Measurements from ENCODE around the gene NEK9. TPM values are rescaled to one million over a fixed set of nuclear protein-coding genes. Genes with fewer than 3 reads are reported as not detected.
"Not testable (repeated sequence)": the region's sequence is repeated elsewhere in the genome, so short reads cannot be mapped to it uniquely, and the experiment has no call there.

NEK9 gene
- total RNA-seq, 2 experiments from 2014 or later: 45.2 to 58.7 TPM

DNA sequence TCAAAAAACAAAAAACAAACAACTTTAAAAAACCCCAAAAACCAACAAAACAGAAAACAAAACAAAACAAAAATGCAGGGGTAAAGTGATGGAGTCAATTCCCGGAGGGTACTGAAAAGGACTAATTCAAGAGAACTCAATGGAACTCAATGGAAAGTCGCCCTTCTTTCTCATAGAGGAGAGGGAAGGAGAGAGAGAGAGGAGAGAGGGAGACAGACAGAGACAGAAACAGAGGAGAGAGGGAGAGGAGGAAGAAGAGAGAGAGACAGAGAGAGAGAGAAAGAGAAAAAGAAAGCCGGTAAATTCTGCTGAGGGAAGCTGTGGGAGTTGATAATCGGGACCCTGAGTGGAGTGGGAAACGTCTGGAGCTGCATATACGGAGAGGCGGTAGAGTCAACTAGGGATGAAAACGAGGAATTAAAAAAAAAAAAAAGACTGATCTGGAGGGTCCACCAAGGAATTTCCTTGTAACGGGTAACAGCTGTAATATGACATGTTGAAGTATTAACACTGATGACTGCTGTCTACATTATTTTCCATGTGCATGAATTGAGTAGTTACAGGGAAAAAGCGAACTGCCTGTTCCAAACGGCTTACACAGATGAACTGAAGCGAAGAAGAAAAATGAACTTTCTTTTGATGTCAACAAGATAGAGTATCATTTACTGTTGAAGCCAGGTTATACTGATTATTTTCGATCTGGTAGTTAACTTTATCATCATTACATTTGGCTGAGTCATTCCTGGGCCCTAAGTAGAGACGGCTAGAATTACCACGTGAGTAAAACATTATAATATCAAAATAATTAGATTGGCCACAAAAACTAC is 58.3 kb downstream of the NEK9 start:
- ATAC-seq (peak; percentile 3), DNase-seq (no peak)
- Mint-ChIP-seq H3K36me3 (ENCODE audit: low read depth) (peaks cover 2% of the 10 kb centered on the region), H3K4me1 (peaks cover 12% of the 10 kb centered on the region), H3K9me3 (ENCODE audit: low read depth) (no peaks in the 10 kb centered on the region), H3K27ac (no peak overlapping the region), H3K4me3 (no peak overlapping the region), H3K27me3 (no peaks in the 10 kb centered on the region)
- intact Hi-C loops (cut with DNase I, micrococcal nuclease): loop anchor here (2.0 to 10.0 kb wide), 4 partner anchors 58 to 574 kb away; partner anchors contain the start of genes EIF2B2 (in 1 of the 2), ISCA2 (in 1 of the 2), NEK9 (in 1 of the 2) and NPC2 (in 1 of the 2)
- ChIA-PET CTCF (interaction anchor here (1.3 to 1.9 kb wide), 3 partner anchors 9 to 123 kb away, joined by 3 to 9 read pairs (median 3); no protein-coding TSS in a partner anchor), POLR2A (interaction anchor here (0.6 kb wide), 2 partner anchors 56 to 93 kb away, joined by 3 read pairs; no protein-coding TSS in a partner anchor)

DNA sequence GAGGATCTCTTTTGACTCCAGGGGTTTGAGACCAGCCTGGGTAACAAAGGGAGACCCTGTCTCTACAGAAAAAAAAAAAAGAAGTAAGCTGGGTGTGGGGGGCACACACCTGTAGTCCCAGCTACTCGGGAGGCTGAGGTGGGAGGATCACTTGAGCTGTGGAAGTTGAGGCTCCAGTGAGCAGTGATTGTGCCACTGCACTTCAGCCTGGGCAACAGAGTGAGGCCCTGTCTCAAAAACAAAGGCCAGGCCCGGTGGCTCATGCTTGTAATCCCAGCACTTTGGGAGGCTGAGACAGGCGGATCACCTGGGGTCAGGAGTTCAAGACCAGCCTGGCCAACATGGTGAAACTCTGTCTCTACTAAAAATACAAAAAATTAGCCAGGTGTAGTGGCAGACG is 59.1 kb downstream of the NEK9 start:
- ChIA-PET POLR2A (interaction anchor here (0.6 kb wide), 1 partner anchor 57 kb away, joined by 3 read pairs; no protein-coding TSS in a partner anchor), CTCF (interaction anchor here (0.9 kb wide), 1 partner anchor 21 kb away, joined by 3 read pairs; no protein-coding TSS in a partner anchor)
- intact Hi-C loops (cut with DNase I, micrococcal nuclease): loop anchor here (2.0 to 10.0 kb wide), 4 partner anchors 59 to 573 kb away; partner anchors contain the start of genes EIF2B2 (in 1 of the 2), ISCA2 (in 1 of the 2), NEK9 (in 1 of the 2) and NPC2 (in 1 of the 2)
- not testable (repeated sequence) for H3K27ac Mint-ChIP-seq; ATAC-seq; H3K36me3 Mint-ChIP-seq (ENCODE audit: low read depth); H3K4me3 Mint-ChIP-seq; DNase-seq; H3K9me3 Mint-ChIP-seq (ENCODE audit: low read depth); H3K27me3 Mint-ChIP-seq
- peaks cover 12% of the 10 kb centered on the region for H3K4me1 Mint-ChIP-seq

DNA sequence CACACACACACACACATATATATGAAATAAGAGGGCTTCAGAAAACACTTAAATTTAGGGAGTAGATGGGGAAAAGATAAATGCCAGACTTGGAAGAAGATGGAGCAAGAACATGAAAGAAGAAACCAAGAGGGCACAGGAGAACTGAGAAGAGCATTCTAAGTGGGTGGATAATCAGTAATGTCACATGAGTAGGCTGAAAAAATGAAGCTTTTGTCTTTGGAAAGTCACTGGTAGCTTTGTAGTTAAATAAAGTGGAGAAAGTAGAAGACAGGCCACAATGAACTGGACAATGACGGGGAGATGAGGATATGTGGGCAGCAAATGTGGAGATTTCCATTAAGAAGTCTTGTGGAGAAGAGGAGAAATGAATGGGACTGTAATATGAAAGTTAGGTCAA is 59.6 kb downstream of the NEK9 start:
- intact Hi-C loops (cut with DNase I, micrococcal nuclease): loop anchor here (5.0 to 10.0 kb wide), 2 partner anchors 65 to 572 kb away; partner anchors contain the start of genes EIF2B2 (in 1 of the 2), ISCA2 (in 1 of the 2) and NPC2 (in 1 of the 2)
- no peak overlapping the region for H3K27ac Mint-ChIP-seq
- no peak for ATAC-seq
- H3K36me3 Mint-ChIP-seq (ENCODE audit: low read depth): peaks cover 3% of the 10 kb centered on the region
- peaks cover 12% of the 10 kb centered on the region for H3K4me1 Mint-ChIP-seq
- no peak for DNase-seq
- no peaks in the 10 kb centered on the region for H3K27me3 Mint-ChIP-seq
- POLR2A ChIA-PET: no interaction called here
- no peak overlapping the region for H3K4me3 Mint-ChIP-seq
- CTCF ChIA-PET: interaction anchor here (0.9 kb wide), 1 partner anchor 21 kb away, joined by 3 read pairs; no protein-coding TSS in a partner anchor
- H3K9me3 Mint-ChIP-seq (ENCODE audit: low read depth): no peaks in the 10 kb centered on the region

DNA sequence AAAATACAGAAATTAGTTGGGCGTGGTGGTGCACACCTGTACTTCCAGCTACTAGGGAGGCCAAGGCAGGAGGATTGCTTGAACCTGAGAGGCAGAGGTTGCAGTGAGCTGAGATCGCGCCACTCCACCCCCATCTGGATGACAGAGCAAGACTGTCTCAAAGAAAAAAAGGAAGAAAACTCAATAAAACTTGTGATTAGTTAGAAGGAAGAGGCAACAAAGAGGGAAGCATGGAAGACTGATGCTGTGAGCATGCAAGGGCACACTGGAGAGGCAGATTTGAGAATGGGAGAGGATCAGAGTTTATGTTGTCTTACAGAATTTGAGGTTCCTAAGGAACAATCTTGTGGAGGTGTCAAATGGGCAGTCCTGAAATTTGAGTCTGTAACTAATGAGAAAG is 60.2 kb downstream of the NEK9 start:
- ATAC-seq (no peak), DNase-seq (no peak)
- Mint-ChIP-seq H3K36me3 (ENCODE audit: low read depth) (peaks cover 4% of the 10 kb centered on the region), H3K27ac (no peak overlapping the region), H3K4me3 (no peak overlapping the region), H3K9me3 (ENCODE audit: low read depth) (no peaks in the 10 kb centered on the region), H3K27me3 (no peaks in the 10 kb centered on the region), H3K4me1 (peaks cover 13% of the 10 kb centered on the region)
- POLR2A ChIA-PET: interaction anchor here (1.1 kb wide), 1 partner anchor 60 kb away, joined by 4 read pairs; the partner anchor contains the start of gene NEK9
- CTCF ChIA-PET: interaction anchor here (0.6 to 1.2 kb wide), 4 partner anchors 22 to 176 kb away, joined by 3 to 7 read pairs (median 4); no protein-coding TSS in a partner anchor
- intact Hi-C loops (cut with DNase I, micrococcal nuclease): loop anchor here (5.0 to 10.0 kb wide), 2 partner anchors 64 to 572 kb away; partner anchors contain the start of genes EIF2B2 (in 1 of the 2), ISCA2 (in 1 of the 2) and NPC2 (in 1 of the 2)

DNA sequence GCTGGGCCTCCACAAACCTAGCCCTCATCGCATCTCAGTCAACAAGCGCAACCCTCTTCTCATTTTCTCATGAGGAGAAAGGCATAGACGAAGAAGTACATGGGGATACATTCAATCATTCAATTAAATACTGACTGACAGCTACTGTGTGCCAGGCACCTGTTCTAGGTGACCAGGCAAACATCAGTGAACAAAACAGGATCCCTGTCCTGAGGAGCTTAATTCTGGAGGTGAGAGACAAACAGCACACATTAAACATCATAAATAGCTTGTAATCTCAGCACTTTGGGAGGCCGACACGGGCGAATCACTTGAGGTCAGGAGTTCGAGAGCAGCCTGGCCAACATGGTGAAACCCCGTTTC is 62.7 kb downstream of the NEK9 start:
- DNase-seq (no peak), ATAC-seq (peak; percentile 13)
- peaks cover 27% of the 10 kb centered on the region for H3K4me1 Mint-ChIP-seq
- peak overlapping the region; percentile 96 for H3K4me3 Mint-ChIP-seq
- intact Hi-C loops (cut with DNase I, micrococcal nuclease): loop anchor here in 1 of 2 experiments (1.0 to 10.0 kb wide), 4 partner anchors 13 to 569 kb away; partner anchors contain the start of genes EIF2B2, ISCA2, MLH3 and NPC2
- POLR2A ChIA-PET: interaction anchor here (0.6 kb wide), 2 partner anchors 11 to 81 kb away, joined by 3 read pairs; no protein-coding TSS in a partner anchor
- CTCF ChIA-PET: interaction anchor here (0.9 to 1.5 kb wide), 4 partner anchors 9 to 117 kb away, joined by 3 to 6 read pairs (median 4); no protein-coding TSS in a partner anchor
- no peaks in the 10 kb centered on the region for H3K27me3 Mint-ChIP-seq
- H3K36me3 Mint-ChIP-seq (ENCODE audit: low read depth): peaks cover 24% of the 10 kb centered on the region
- peak overlapping the region; percentile 93 for H3K27ac Mint-ChIP-seq
- H3K9me3 Mint-ChIP-seq (ENCODE audit: low read depth): peaks cover 2% of the 10 kb centered on the region

DNA sequence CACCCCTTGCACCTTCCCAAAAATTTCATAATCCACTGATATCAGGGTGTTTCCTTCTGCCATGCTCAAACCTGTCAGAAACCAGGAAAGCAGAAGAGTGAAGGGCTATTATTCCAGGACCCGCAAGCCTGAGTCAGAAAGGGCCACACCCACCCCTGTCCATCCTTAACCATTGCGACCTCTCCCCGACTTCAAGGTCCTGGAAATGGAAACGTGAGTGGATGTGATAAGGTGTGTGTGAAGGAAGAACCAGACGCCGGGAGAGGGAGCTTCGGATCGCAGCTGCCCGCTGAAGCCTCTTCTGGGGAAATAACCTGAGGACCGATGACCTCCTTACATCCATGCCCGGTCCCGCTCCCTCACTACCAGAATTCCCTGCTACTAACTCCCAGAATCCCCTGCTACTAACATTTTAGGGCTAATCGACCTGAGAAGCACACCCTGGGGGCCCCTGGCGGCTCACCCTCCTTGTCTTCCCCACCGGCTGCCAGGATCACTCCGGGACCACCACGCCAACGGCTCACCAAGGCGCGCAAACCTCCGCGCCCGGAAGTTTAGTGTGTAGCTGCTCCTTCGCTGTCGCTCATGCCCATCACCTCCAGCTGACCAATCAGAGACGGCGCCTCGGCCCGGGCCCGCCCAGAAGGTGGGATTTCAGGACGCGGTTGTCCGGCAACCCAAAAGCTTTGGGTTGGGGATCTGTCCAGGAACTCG is 63.2 kb downstream of the NEK9 start, which contains the start of gene ACYP1:
TSS of gene ACYP1 (minus strand) at position 534 of the 714 bp plus-strand sequence. CDS start at position 63, 471 bp downstream.
- Mint-ChIP-seq H3K36me3 (ENCODE audit: low read depth) (peaks cover 26% of the 10 kb centered on the region), H3K27me3 (no peaks in the 10 kb centered on the region), H3K27ac (peak within 1 kb of the TSS; percentile 93), H3K9me3 (ENCODE audit: low read depth) (peaks cover 2% of the 10 kb centered on the region), H3K4me1 (peaks cover 27% of the 10 kb centered on the region), H3K4me3 (peak within 1 kb of the TSS; percentile 96)
- peak; percentile 95 for DNase-seq
- peak; percentile 99 for ATAC-seq
- ChIA-PET CTCF (interaction anchor here (0.6 to 1.5 kb wide), 9 partner anchors 8 to 1647 kb away, joined by 3 to 6 read pairs (median 4); partner anchors contain the start of gene RPS6KL1), POLR2A (interaction anchor here (0.6 kb wide), 2 partner anchors 12 to 80 kb away, joined by 3 read pairs; no protein-coding TSS in a partner anchor)
- intact Hi-C loops (cut with DNase I, micrococcal nuclease): loop anchor here in 1 of 2 experiments (1.0 to 10.0 kb wide), 4 partner anchors 12 to 569 kb away; partner anchors contain the start of genes EIF2B2, ISCA2, MLH3 and NPC2

DNA sequence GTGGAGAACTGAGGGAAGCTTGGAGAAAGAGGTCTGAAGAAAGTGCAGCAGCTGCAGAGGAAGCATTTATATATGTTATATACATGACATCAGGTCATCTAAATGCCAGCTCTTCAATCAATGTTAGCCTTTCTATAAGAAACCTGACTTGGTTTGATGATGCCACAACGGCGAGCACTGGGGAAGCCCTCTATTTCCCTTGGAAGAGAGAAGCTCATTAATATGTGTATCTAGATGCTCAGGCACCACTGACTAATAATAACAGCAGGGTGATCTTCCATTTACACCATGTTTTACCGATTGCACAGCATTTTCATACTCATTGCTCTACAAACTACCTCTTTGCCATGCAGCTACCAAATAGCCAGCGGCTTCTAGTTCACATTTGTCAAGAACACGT is 63.8 kb downstream of the NEK9 start:
- peak overlapping the region; percentile 96 for H3K4me3 Mint-ChIP-seq
- H3K36me3 Mint-ChIP-seq (ENCODE audit: low read depth): peaks cover 29% of the 10 kb centered on the region
- DNase-seq: no peak
- CTCF ChIA-PET: interaction anchor here (0.6 to 1.2 kb wide), 8 partner anchors 9 to 1647 kb away, joined by 3 to 5 read pairs (median 3); partner anchors contain the start of genes MLH3 and RPS6KL1
- peak overlapping the region; percentile 93 for H3K27ac Mint-ChIP-seq
- ATAC-seq: no peak
- intact Hi-C loops (cut with DNase I, micrococcal nuclease): loop anchor here in 1 of 2 experiments (5.0 to 10.0 kb wide), 2 partner anchors 114 to 568 kb away; partner anchors contain the start of genes ISCA2, NPC2 and TMED10
- H3K4me1 Mint-ChIP-seq: peaks cover 27% of the 10 kb centered on the region
- H3K9me3 Mint-ChIP-seq (ENCODE audit: low read depth): peaks cover 2% of the 10 kb centered on the region
- no peaks in the 10 kb centered on the region for H3K27me3 Mint-ChIP-seq
- POLR2A ChIA-PET: no interaction called here

DNA sequence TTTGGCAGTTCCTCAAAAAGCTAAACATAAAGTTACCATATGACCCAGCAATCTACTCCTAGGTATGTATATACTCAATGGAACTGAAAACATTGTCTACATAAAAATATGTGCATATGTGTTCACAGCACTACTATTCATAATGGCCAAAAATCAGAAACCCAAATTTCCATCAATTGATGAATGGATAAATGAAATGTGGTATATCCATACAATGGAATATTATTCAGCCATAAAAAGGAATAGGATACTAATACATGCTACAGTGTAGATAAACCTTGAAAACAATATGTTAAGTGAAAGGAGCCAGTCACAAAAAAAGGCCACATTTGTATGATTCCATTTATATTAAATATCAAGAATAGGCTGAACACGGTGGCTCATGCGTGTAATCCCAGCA is 66.4 kb downstream of the NEK9 start:
- POLR2A ChIA-PET: no interaction called here
- H3K27ac Mint-ChIP-seq: no peak overlapping the region
- H3K4me1 Mint-ChIP-seq: peaks cover 34% of the 10 kb centered on the region
- no peak overlapping the region for H3K4me3 Mint-ChIP-seq
- no peaks in the 10 kb centered on the region for H3K27me3 Mint-ChIP-seq
- CTCF ChIA-PET: no interaction called here
- H3K36me3 Mint-ChIP-seq (ENCODE audit: low read depth): peaks cover 45% of the 10 kb centered on the region
- DNase-seq (no peak), ATAC-seq (no peak)
- intact Hi-C loops (cut with DNase I, micrococcal nuclease): loop anchor here in 1 of 2 experiments (5.0 to 10.0 kb wide), 2 partner anchors 117 to 566 kb away; partner anchors contain the start of genes ISCA2, NPC2 and TMED10
- H3K9me3 Mint-ChIP-seq (ENCODE audit: low read depth): peaks cover 2% of the 10 kb centered on the region

DNA sequence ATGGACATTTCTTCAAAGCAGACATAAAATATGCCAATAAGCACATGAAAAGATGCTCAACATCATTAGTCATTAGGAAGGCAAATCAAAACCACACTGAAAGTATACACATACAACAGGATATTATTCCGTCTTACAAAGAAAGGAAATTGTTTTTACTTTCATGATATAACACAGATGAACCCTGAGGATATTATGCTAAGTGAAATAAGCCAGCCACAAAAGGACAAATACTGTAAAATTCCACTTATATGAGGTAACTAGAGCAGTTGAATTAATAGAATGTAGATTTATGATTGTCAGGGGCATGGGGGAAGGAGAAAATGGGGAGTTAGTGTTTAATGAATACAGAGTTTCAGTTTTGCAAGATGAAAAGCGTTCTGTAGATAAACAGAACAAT is 67.2 kb downstream of the NEK9 start:
- Mint-ChIP-seq H3K9me3 (ENCODE audit: low read depth) (peaks cover 2% of the 10 kb centered on the region), H3K36me3 (ENCODE audit: low read depth) (peaks cover 49% of the 10 kb centered on the region), H3K27me3 (no peaks in the 10 kb centered on the region), H3K4me3 (no peak overlapping the region), H3K27ac (no peak overlapping the region), H3K4me1 (peaks cover 33% of the 10 kb centered on the region)
- intact Hi-C loops (cut with DNase I, micrococcal nuclease): loop anchor here in 1 of 2 experiments (5.0 to 10.0 kb wide), 2 partner anchors 118 to 565 kb away; partner anchors contain the start of genes ISCA2, NPC2 and TMED10
- POLR2A ChIA-PET: no interaction called here
- ATAC-seq (no peak), DNase-seq (no peak)
- CTCF ChIA-PET: no interaction called here

DNA sequence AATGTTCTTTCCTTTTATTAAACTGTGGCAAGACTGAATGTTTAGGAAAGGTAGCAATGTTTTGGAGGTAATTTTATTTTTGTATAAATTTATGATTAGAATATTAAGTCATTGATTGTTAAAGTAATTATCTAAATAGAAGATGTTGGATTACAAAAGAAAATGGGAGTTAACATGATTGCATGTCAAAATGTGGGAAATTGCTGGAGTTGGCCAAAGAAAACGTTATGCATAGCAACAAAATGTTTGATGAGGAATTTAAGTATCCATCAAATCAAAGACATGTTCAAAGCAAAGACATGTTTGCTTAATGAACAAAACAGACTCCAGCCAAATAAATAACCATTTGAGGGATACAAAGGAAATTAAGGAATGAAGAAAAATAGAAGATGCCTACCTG is 72.4 kb downstream of the NEK9 start:
- no peak for DNase-seq
- CTCF ChIA-PET: interaction anchor here (0.6 kb wide), 1 partner anchor 200 kb away, joined by 5 read pairs; no protein-coding TSS in a partner anchor
- Mint-ChIP-seq H3K27ac (no peak overlapping the region), H3K4me1 (peaks cover 48% of the 10 kb centered on the region), H3K27me3 (no peaks in the 10 kb centered on the region), H3K4me3 (no peak overlapping the region), H3K36me3 (ENCODE audit: low read depth) (peaks cover 52% of the 10 kb centered on the region), H3K9me3 (ENCODE audit: low read depth) (no peaks in the 10 kb centered on the region)
- POLR2A ChIA-PET: no interaction called here
- intact Hi-C loops (cut with DNase I, micrococcal nuclease): no loop called here
- ATAC-seq: no peak

All from activated CD4-positive, alpha-beta T cell treated with anti-CD3 and anti-CD28 coated beads for 36 hours (primary cell).